Tibial artery (tissue), 4 donors: Measurements from ENCODE around the gene SPATA20.

Experiments used
- DNase-seq, 2 donors: peaks; one replicate each; pipeline ENCODE4 v3.0.0-alpha.2; 2019
- H3K27ac ChIP-seq, 2 donors: fragments of 200-600 bp; sonication (generic) in 1 of 2; 1 replicate in 1 of 2; 2 replicates in 1 of 2; pipeline ENCODE4 v1.5.1; 2018 to 2019; ENCODE audit warnings: mild to moderate bottlenecking in 1 of 2
- H3K27me3 ChIP-seq, 2 donors: fragments of 200-600 bp; sonication (generic) in 1 of 2; one replicate each; pipeline versions ENCODE4 v1.5.1 to v1.6.0; 2016 to 2019
- H3K36me3 ChIP-seq, 3 donors: fragments of 200-600 bp; sonication (generic) in 2 of 3; one replicate each; pipeline ENCODE4 v1.5.1; 2016 to 2019; ENCODE audit warnings: mild to moderate bottlenecking in 2 of 3
- H3K4me1 ChIP-seq, 4 donors: fragments of 200-600 bp; sonication (generic) in 2 of 4; 1 replicate in 3 of 4; 2 replicates in 1 of 4; pipeline ENCODE4 v1.5.1; 2016 to 2019
- H3K4me3 ChIP-seq, 2 donors: fragments of 200-600 bp; sonication (generic) in 1 of 2; 1 replicate in 1 of 2; 2 replicates in 1 of 2; pipeline ENCODE4 v1.5.1; 2018 to 2019; ENCODE audit warnings: mild to moderate bottlenecking in 2 of 2
- H3K9me3 ChIP-seq, 3 donors: fragments of 200-600 bp; sonication (generic) in 1 of 3; one replicate each; pipeline ENCODE4 v1.5.1; 2016 to 2019
- intact Hi-C: fragments of 100-400 bp; cut with DNase I; formaldehyde crosslinking; loops from one replicate; pipeline ENCODE4 v1.15.0; 2023; ENCODE audit warnings: low total_unique reads
- TF ChIP-seq, protein P1 (sequence below), 2 experiments: fragments of 200-600 bp in 1 of 2; fragments of 450-650 bp in 1 of 2; IDR thresholded peaks; one replicate each; pipeline ENCODE4 v1.5.1; 2017 to 2019; ENCODE audit warnings: antibody characterized with exemption in 2 of 2, mild to moderate bottlenecking in 1 of 2, moderate library complexity in 1 of 2

The SPATA20 gene

DNA sequence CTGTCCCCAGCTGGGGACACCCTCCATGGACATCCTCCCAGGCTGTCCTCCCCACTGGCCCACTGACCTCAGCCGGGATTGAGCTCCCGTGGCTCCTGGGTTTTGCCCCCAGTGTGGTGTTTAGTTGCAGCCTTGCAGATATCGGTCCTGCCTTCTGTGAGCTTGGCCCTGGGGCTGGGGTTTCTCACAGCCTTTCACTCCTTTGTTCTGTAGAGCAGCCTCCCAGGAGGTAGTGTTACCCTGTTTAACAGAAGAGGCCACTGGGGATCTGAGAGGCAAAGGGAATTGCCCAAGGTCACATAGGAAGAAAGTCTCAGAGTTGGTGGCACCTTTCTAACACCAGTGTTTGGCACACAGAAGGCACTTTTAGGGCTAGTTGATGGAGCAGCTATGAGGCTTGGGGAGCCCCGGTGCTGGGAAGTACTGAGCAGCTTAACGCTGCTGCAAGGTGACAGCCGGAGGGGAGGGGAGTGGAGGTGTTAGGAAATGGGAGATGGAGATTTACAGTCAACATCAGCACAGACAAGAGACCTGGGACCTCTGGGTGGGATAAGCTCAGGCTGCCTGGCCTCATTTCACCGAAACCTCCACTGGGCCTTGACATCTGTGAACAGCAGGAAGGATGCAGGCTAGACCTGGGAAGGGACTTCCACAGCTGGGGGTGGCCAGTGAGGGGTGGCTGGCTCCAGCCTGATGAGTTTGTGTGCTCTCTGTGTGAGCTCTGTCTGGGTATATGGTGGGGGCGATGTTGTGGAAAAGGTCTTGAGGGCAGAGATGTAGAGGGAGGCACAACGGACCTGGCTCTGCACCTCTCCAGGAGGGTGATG is 39.7 kb downstream of the SPATA20 start:
- Histone ChIP-seq H3K4me1 (peaks cover 0 to 24% (median 16%) of the 10 kb centered on the region in 4 donors), H3K36me3 (no peaks in the 10 kb centered on the region), H3K9me3 (no peaks in the 10 kb centered on the region), H3K4me3 (no peak overlapping the region), H3K27ac (no peak overlapping the region), H3K27me3 (peaks cover 0 to 2% of the 10 kb centered on the region in 2 donors)
- intact Hi-C loops = no loop called here
- DNase-seq = no peak
- TF ChIP-seq, protein P1, sequence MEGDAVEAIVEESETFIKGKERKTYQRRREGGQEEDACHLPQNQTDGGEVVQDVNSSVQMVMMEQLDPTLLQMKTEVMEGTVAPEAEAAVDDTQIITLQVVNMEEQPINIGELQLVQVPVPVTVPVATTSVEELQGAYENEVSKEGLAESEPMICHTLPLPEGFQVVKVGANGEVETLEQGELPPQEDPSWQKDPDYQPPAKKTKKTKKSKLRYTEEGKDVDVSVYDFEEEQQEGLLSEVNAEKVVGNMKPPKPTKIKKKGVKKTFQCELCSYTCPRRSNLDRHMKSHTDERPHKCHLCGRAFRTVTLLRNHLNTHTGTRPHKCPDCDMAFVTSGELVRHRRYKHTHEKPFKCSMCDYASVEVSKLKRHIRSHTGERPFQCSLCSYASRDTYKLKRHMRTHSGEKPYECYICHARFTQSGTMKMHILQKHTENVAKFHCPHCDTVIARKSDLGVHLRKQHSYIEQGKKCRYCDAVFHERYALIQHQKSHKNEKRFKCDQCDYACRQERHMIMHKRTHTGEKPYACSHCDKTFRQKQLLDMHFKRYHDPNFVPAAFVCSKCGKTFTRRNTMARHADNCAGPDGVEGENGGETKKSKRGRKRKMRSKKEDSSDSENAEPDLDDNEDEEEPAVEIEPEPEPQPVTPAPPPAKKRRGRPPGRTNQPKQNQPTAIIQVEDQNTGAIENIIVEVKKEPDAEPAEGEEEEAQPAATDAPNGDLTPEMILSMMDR (IDR thresholded peaks at IDR 0.05) = no peak

DNA sequence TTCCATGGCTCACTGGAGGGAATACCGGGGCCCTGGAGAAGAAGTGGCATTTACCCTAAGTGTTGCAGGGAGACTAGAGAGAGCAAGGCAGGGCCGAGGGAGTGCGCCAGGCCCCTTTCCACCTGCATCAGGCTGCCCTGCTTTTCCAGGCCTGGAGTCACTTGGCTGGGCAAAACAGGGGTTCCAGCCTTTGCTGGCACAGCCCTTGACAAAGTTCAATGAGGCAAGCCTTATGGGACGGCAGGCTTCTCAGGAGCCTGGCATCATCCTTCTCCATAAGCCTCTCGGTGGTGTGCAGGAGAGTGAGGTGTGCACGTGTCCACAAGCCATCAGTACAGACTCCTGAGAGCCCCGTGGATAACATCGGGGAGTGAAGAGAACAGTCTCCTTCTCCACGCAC is 40.6 kb downstream of the SPATA20 start:
- TF ChIP-seq, protein P1 (IDR thresholded peaks at IDR 0.05) = no peak
- Histone ChIP-seq H3K27me3 (peaks cover 0 to 2% of the 10 kb centered on the region in 2 donors), H3K36me3 (no peaks in the 10 kb centered on the region), H3K9me3 (no peaks in the 10 kb centered on the region), H3K4me1 (peaks cover 0 to 27% (median 17%) of the 10 kb centered on the region in 4 donors), H3K4me3 (no peak overlapping the region), H3K27ac (no peak overlapping the region)
- intact Hi-C loops = no loop called here
- no peak for DNase-seq

DNA sequence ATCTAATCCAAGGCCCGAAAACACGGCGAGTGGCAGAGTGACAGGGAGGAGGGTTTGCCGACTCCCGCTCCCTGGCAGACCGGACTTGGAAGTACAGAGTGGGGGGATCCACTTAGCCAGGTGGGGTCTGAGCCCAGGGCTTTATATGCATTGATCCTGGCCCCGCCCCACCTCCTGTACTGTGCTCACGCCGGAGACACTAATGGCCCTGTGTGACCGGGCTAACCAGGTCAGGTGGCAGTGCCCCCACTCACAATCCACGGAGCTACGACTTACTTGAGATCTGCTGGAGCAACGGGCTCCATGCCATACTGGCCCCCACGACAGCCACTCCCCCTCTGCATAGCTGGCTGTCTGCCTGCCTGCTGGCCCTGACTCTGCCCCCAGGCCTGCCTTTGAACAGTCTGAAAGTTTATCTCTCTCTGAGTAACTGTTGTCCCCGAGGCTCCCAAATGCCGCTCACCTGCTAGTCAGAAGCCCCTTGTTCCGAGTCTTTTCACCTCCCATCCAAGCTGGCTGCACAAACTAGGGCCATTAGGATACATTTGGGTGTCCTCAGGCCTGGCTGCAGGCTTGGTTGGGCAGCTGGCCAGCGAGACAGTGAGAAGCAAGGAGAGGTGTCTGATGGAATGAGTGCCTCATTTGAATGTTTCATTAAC is 41.5 kb downstream of the SPATA20 start:
- TF ChIP-seq, protein P1 (IDR thresholded peaks at IDR 0.05) = no peak
- no peak overlapping the region for H3K27ac ChIP-seq
- intact Hi-C loops = no loop called here
- no peak overlapping the region for H3K4me3 ChIP-seq
- H3K4me1 ChIP-seq = peaks cover 0 to 36% (median 20%) of the 10 kb centered on the region in 4 donors
- peaks cover 0 to 2% of the 10 kb centered on the region in 2 donors for H3K27me3 ChIP-seq
- DNase-seq = no peak
- no peaks in the 10 kb centered on the region for H3K36me3 ChIP-seq
- H3K9me3 ChIP-seq = no peaks in the 10 kb centered on the region

DNA sequence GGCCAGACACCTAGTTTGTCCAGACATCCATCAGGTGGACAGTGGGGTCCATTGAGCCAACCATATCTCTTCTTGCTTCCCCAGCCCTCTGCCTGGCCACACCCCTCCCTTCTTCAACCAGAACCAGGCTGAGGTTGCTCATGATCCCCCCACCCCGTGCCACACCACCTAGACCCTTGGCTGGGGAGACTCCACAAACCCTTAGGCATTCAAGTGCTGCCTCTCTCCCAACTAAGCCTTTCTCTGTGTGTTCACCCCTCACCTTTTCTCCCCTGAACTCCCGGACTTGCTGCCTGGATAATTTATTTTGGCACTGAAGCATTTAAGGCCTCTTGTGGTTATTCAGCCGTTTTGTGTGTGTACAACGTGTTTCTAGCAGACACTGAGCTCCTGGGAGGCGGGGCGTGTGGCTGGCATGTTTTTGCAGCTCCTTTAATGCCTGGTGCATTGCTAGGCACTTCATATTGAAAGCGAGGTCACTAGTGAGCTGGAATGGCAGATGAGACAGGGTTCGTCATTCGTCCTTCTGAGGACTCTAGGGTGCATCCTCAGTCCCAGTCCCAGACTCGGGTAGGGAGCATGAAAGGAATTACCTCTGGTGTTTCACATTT is 42.2 kb downstream of the SPATA20 start:
- intact Hi-C loops = no loop called here
- Histone ChIP-seq H3K4me3 (no peak overlapping the region), H3K36me3 (no peaks in the 10 kb centered on the region), H3K27me3 (no peaks in the 10 kb centered on the region), H3K27ac (no peak overlapping the region), H3K9me3 (no peaks in the 10 kb centered on the region), H3K4me1 (peaks cover 0 to 36% (median 20%) of the 10 kb centered on the region in 4 donors)
- TF ChIP-seq, protein P1 (IDR thresholded peaks at IDR 0.05) = no peak
- no peak for DNase-seq

DNA sequence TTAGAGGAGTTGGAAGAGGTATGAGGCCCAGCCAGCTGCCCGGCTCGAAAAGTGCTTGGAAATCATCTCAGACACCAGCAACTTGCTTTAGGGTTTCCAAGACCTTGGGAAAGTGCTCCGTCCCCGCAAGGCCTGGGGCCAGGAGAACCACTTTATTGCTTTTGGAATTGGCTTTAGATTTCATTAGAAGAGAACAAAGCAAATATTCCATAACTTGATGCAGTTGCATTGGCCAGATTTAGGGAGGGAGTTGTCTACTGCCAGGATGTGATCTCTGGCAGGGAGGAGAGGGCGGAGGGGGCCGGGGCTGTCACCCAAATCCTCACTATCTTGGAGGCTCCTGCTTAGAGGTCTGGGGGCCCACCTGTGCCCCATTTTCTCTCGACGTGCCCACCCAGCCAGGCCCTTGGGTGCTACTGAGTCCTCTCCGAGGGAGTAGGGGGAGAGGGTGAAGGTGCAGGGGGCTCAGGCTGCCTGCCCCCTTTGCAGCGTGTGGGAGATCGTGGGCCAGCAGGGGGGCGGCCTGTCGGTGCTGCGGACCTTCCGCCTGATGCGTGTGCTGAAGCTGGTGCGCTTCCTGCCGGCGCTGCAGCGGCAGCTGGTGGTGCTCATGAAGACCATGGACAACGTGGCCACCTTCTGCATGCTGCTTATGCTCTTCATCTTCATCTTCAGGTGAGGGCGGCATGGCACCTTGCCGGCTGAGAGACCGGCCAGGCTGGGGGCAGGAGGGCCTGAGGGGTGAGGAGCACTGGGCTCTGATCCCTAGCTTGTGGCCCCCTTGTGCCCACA is 44.2 kb downstream of the SPATA20 start:
- intact Hi-C loops = no loop called here
- H3K27ac ChIP-seq = no peak overlapping the region
- no peaks in the 10 kb centered on the region for H3K36me3 ChIP-seq
- no peaks in the 10 kb centered on the region for H3K9me3 ChIP-seq
- peaks cover 0 to 36% (median 20%) of the 10 kb centered on the region in 4 donors for H3K4me1 ChIP-seq
- no peak for DNase-seq
- H3K27me3 ChIP-seq = no peaks in the 10 kb centered on the region
- no peak overlapping the region for H3K4me3 ChIP-seq
- TF ChIP-seq, protein P1 (IDR thresholded peaks at IDR 0.05) = no peak
